Gastrocnemius medialis (tissue), 4 donors: ENCODE measurements around the gene CCDC91. TPM values are rescaled to one million over a fixed set of nuclear protein-coding genes. Genes with fewer than 3 reads are reported as not detected.

Experiments
- ATAC-seq, 2 donors: fragments of 150-250 bp; one replicate each; pipeline ENCODE4 v1.9.1; 2016
- DNase-seq, 2 donors: peaks; one replicate each; pipeline ENCODE4 v3.0.0-alpha.2; 2019
- H3K27ac ChIP-seq, 4 donors: fragments of 200-600 bp; sonication (generic); 1 replicate in 1 of 4; 2 replicates in 3 of 4; pipeline ENCODE4 v1.5.1; 2016 to 2018; ENCODE audit warnings: mild to moderate bottlenecking in 2 of 4, moderate library complexity in 1 of 4
- H3K27me3 ChIP-seq, 3 donors: fragments of 200-600 bp; sonication (generic) in 2 of 3; 1 replicate in 1 of 3; 2 replicates in 2 of 3; pipeline versions ENCODE4 v1.5.1 to v1.6.0; 2016 to 2019; ENCODE audit warnings: mild to moderate bottlenecking in 1 of 3, moderate library complexity in 1 of 3
- H3K36me3 ChIP-seq, 2 donors: fragments of 200-600 bp; sonication (generic) in 1 of 2; one replicate each; pipeline ENCODE4 v1.5.1; 2017 to 2018
- H3K4me1 ChIP-seq, 2 donors: fragments of 200-600 bp; sonication (generic) in 1 of 2; one replicate each; pipeline ENCODE4 v1.5.1; 2016 to 2017; ENCODE audit warnings: mild to moderate bottlenecking in 2 of 2
- H3K4me3 ChIP-seq, 4 donors: fragments of 200-600 bp; sonication (generic) in 3 of 4; 1 replicate in 1 of 4; 2 replicates in 3 of 4; pipeline ENCODE4 v1.5.1; 2016 to 2019; ENCODE audit warnings: mild to moderate bottlenecking in 2 of 4
- H3K9me3 ChIP-seq, 3 donors: fragments of 200-600 bp; sonication (generic) in 2 of 3; 1 replicate in 1 of 3; 2 replicates in 2 of 3; pipeline ENCODE4 v1.5.1; 2016 to 2019
- POLR2A ChIP-seq, 2 donors: fragments of 450-650 bp; IDR thresholded peaks; one replicate each; pipeline ENCODE4 v1.6.1; 2017; ENCODE audit warnings: antibody characterized with exemption in 2 of 2, mild to moderate bottlenecking in 2 of 2, moderate library complexity in 2 of 2
- in situ Hi-C, 4 donors: fragments of 200-750 bp; cut with MboI; loops; one replicate each; pipeline versions ENCODE4 v1.15.0 to v1.8.0; 2017; ENCODE audit warnings: low sequenced_read_pairs in 4 of 4
- intact Hi-C: fragments of 100-400 bp; cut with DNase I; formaldehyde crosslinking; loops from one replicate; pipeline ENCODE4 v1.15.1; 2023; ENCODE audit warnings: low total_unique reads
- total RNA-seq, 4 donors: library from RNA; depleted of rRNA; stranded (reverse); fragments of >200 nt; gene quantifications; one replicate each; pipeline versions ENCODE4 v1.1.0 to v1.2.3, GENCODE V29; 2016
- TF ChIP-seq, protein P1 (sequence below), 5 experiments: fragments of 450-650 bp in 3 of 5; fragments of 200-600 bp in 2 of 5; sonication (generic) in 2 of 5; IDR thresholded peaks in 4 of 5; conservative IDR thresholded peaks in 1 of 5; 1 replicate in 4 of 5; 2 replicates in 1 of 5; pipeline ENCODE4 v1.5.1; 2016 to 2019; ENCODE audit warnings: antibody characterized with exemption in 5 of 5, mild to moderate bottlenecking in 3 of 5, moderate library complexity in 3 of 5

The CCDC91 gene
- total RNA-seq, 4 donors from 2014 or later: 22.3 to 50.6 (median 36.6) TPM

DNA sequence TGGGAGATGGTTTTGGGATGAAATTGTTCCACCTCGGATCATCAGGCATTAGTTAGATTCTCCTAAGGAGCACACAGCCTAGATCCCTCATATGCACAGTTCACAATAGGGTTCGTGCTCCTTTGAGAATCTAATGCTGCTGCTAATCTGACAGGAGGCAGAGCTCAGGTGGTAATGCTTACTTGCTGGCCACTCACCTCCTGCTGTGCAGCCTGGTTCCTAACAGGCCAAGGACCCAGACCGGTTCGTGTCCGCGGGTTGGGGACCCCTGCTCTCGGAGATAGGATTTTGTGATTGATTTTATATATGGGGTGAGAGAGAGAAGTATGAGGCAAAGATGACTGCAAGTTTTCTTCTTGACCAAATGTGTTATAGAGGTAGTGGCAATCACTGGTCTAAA lies 57.5 kb downstream of the CCDC91 start:
- Histone ChIP-seq H3K4me3 (no peak overlapping the region), H3K36me3 (no peaks in the 10 kb centered on the region), H3K9me3 (no peaks in the 10 kb centered on the region), H3K4me1 (peaks cover 3 to 13% of the 10 kb centered on the region in 2 donors), H3K27me3 (no peaks in the 10 kb centered on the region), H3K27ac (no peak overlapping the region)
- intact Hi-C loops (no loop called here), in situ Hi-C loops (no loop called here)
- DNase-seq: no peak
- TF ChIP-seq, protein P1, sequence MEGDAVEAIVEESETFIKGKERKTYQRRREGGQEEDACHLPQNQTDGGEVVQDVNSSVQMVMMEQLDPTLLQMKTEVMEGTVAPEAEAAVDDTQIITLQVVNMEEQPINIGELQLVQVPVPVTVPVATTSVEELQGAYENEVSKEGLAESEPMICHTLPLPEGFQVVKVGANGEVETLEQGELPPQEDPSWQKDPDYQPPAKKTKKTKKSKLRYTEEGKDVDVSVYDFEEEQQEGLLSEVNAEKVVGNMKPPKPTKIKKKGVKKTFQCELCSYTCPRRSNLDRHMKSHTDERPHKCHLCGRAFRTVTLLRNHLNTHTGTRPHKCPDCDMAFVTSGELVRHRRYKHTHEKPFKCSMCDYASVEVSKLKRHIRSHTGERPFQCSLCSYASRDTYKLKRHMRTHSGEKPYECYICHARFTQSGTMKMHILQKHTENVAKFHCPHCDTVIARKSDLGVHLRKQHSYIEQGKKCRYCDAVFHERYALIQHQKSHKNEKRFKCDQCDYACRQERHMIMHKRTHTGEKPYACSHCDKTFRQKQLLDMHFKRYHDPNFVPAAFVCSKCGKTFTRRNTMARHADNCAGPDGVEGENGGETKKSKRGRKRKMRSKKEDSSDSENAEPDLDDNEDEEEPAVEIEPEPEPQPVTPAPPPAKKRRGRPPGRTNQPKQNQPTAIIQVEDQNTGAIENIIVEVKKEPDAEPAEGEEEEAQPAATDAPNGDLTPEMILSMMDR (IDR thresholded peaks at IDR 0.05 in 4 of 5, conservative IDR thresholded peaks at IDR 0.05 in 1 of 5): no peak
- TF ChIP-seq POLR2A (IDR thresholded peaks at IDR 0.05): no peak
- ATAC-seq: no peak

DNA sequence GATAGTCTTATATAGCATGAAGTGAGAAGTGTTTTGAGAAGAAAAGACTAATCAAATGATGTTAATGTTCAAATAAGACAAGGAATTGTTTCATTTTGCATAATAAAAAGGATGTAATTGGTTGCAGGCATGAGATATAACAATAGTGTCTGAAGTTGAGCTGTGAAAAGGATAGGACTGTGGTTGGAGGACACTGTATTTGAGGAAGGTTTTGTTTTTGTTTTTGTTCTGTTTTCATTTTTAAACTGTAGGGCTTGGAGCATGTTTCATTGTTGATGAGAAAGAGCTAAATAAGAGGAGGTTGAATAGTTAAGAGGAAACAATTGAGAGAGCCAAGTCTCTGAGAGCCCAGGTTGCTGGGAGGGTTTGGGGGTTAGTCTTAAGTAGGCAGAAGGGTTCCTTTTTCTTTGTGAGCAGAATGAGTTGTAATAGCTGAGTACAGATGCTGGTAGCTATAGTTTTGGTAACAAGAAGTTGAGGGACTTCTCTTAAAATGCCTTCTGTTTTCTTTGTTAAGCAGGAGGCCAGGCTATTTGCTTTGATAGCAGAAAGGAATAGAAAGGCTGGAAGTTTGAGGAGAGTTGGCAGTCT lies 58.4 kb downstream of the CCDC91 start:
- Histone ChIP-seq H3K4me1 (peaks cover 3 to 13% of the 10 kb centered on the region in 2 donors), H3K4me3 (no peak overlapping the region), H3K27ac (no peak overlapping the region), H3K36me3 (no peaks in the 10 kb centered on the region), H3K9me3 (no peaks in the 10 kb centered on the region), H3K27me3 (no peaks in the 10 kb centered on the region)
- intact Hi-C loops (no loop called here), in situ Hi-C loops (no loop called here)
- TF ChIP-seq, protein P1 (IDR thresholded peaks at IDR 0.05 in 4 of 5, conservative IDR thresholded peaks at IDR 0.05 in 1 of 5): no peak
- no peak for TF ChIP-seq POLR2A (IDR thresholded peaks at IDR 0.05)
- ATAC-seq (no peak), DNase-seq (no peak)

DNA sequence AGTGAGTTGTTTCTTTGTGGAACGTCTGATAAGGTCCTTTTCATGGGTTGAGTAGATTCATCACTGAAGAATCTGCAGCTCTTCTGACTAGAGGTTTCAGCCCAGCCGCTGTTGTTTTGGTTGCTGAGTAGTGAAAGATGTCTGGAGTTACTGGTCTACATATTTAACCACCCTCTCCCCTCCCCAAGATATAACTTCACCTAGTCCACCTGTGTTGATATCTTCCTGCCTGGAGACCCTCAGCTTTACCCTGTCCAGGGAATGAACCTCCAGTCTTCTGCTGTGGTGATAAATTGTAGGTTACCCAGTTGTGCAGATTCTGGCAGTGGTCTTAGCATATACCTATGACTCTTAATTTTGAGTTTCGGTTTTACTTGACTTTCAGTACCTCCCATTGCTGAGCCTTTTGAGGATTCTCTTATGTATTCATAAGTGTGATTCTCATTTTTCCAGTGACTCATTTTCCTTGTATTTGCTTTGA lies 62.9 kb downstream of the CCDC91 start:
- Histone ChIP-seq H3K9me3 (no peaks in the 10 kb centered on the region), H3K4me1 (peaks cover 0 to 13% of the 10 kb centered on the region in 2 donors), H3K27me3 (no peaks in the 10 kb centered on the region), H3K27ac (no peak overlapping the region), H3K36me3 (no peaks in the 10 kb centered on the region), H3K4me3 (no peak overlapping the region)
- ATAC-seq: no peak
- DNase-seq: no peak
- TF ChIP-seq, protein P1 (IDR thresholded peaks at IDR 0.05 in 4 of 5, conservative IDR thresholded peaks at IDR 0.05 in 1 of 5): no peak
- TF ChIP-seq POLR2A (IDR thresholded peaks at IDR 0.05): no peak
- intact Hi-C loops: no loop called here
- in situ Hi-C loops: no loop called here

DNA sequence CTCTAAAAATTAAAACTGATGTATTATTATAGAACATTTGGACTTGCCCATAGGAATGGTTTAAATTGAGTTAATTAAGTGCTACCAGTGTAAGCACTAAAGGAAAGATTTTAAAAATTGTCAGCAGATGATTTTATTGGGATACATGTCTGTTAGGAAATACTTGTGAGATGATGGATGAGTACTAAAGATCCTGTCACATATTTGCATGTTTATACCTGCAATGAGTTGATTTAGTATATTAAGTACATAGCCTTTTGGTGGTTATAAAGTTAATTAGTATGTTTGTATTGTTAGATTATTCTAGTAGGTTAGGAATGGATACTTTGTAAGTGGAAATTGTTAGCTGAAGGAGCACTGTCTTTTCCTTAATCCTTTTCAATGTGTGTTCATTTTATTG lies 67.2 kb downstream of the CCDC91 start:
- Histone ChIP-seq H3K27me3 (no peaks in the 10 kb centered on the region), H3K36me3 (peaks cover 0 to 7% of the 10 kb centered on the region in 2 donors), H3K9me3 (no peaks in the 10 kb centered on the region), H3K4me1 (no peaks in the 10 kb centered on the region), H3K27ac (no peak overlapping the region), H3K4me3 (no peak overlapping the region)
- TF ChIP-seq, protein P1 (IDR thresholded peaks at IDR 0.05 in 4 of 5, conservative IDR thresholded peaks at IDR 0.05 in 1 of 5): no peak
- TF ChIP-seq POLR2A (IDR thresholded peaks at IDR 0.05): no peak
- intact Hi-C loops (no loop called here), in situ Hi-C loops (no loop called here)
- no peak for DNase-seq
- ATAC-seq: no peak

DNA sequence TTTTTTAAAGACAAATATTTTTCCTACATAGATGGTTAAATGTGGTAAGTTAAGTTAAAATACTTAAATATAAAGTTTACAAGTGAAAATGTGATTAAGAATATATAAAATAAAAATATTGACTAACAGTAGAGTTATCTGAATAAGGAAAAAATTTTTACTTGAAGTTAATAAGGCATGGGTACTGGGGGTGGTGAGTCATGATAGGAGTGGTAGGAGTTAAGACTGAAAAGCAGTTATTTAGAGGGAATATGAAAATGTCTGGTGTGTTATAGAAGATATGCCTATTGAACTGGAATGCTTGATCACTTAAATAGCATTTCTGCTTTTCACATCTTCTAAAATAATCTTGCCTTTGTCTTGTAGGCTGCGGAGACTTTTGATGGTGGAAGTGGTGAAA lies 68.7 kb downstream of the CCDC91 start:
- intact Hi-C loops: no loop called here
- TF ChIP-seq, protein P1 (IDR thresholded peaks at IDR 0.05 in 4 of 5, conservative IDR thresholded peaks at IDR 0.05 in 1 of 5): no peak
- TF ChIP-seq POLR2A (IDR thresholded peaks at IDR 0.05): no peak
- DNase-seq: no peak
- no peak overlapping the region for H3K4me3 ChIP-seq
- no peaks in the 10 kb centered on the region for H3K4me1 ChIP-seq
- no peak overlapping the region for H3K27ac ChIP-seq
- no peaks in the 10 kb centered on the region for H3K27me3 ChIP-seq
- H3K36me3 ChIP-seq: peaks cover 0 to 7% of the 10 kb centered on the region in 2 donors
- in situ Hi-C loops: no loop called here
- H3K9me3 ChIP-seq: no peaks in the 10 kb centered on the region
- ATAC-seq: no peak
